Measurements from ENCODE around the gene DELE1. TPM values are rescaled to one million over a fixed set of nuclear protein-coding genes. Genes with fewer than 3 reads are reported as not detected.
A peak's percentile ranks its signal among the peaks of the same experiment; 100 is the strongest.

The DELE1 gene
- total RNA-seq, 2 experiments from 2014 or later, result 60.0 to 61.1 TPM

GRCh38 chr5:141876628-141877355 lies 46.9 kb upstream of the DELE1 start:
- Histone ChIP-seq H3K36me3 (ENCODE audit: insufficient read depth, low read length) (no peaks in the 10 kb centered on the region), H3K27me3 (ENCODE audit: control insufficient read depth in 1 of 2, insufficient read depth in 2 of 2, low read length in 2 of 2) (peaks cover 64 to 71% of the 10 kb centered on the region in 2 experiments), H3K4me3 (ENCODE audit: low read length) (peak overlapping the region; percentile 19), H3K27ac (ENCODE audit: low read depth in 1 of 2, low read length in 2 of 2) (no peak overlapping the region), H3K9me3 (ENCODE audit: control insufficient read depth in 1 of 2, insufficient read depth in 1 of 2, low read length in 2 of 2) (peaks cover 0 to 12% of the 10 kb centered on the region in 2 experiments), H3K4me1 (ENCODE audit: insufficient read depth, low read length) (peaks cover 36% of the 10 kb centered on the region)
- CTCF ChIA-PET, result interaction anchor here (1.0 to 8.2 kb wide), 2 partner anchors 92 to 184 kb away, joined by 3 to 88 read pairs; partner anchors contain the start of gene RNF14
- Mint-ChIP-seq H3K9me3 (no peaks in the 10 kb centered on the region), H3K36me3 (ENCODE audit: low read depth) (no peaks in the 10 kb centered on the region), H3K4me1 (ENCODE audit: low read depth) (peaks cover 33% of the 10 kb centered on the region), H3K27me3 (peaks cover 85% of the 10 kb centered on the region), H3K4me3 (peak overlapping the region; percentile 74), H3K27ac (no peak overlapping the region)
- peak in 3 of 14 experiments; percentile 28 to 36 (median 33) for DNase-seq
- intact Hi-C loops (cut with DNase I, micrococcal nuclease), result loop anchor here in 1 of 2 experiments (1.0 kb wide), 1 partner anchor 23 kb away; no protein-coding TSS in a partner anchor
- no peak for ATAC-seq (ENCODE audit: poor library complexity)
- POLR2A ChIA-PET, result interaction anchor here (0.8 to 4.2 kb wide), 2 partner anchors 27 to 84 kb away, joined by 3 to 33 read pairs; no protein-coding TSS in a partner anchor
- TF ChIP-seq CTCF (IDR thresholded peaks at IDR 0.05), result no peak

- ATAC-seq (ENCODE audit: poor library complexity) (peak; percentile 16), DNase-seq (peak in 9 of 14 experiments; percentile 6 to 49 (median 32))
- Histone ChIP-seq H3K9me3 (ENCODE audit: control insufficient read depth in 1 of 2, insufficient read depth in 1 of 2, low read length in 2 of 2) (peaks cover 0 to 12% of the 10 kb centered on the region in 2 experiments), H3K36me3 (ENCODE audit: insufficient read depth, low read length) (no peaks in the 10 kb centered on the region), H3K27me3 (ENCODE audit: control insufficient read depth in 1 of 2, insufficient read depth in 2 of 2, low read length in 2 of 2) (peaks cover 72 to 76% of the 10 kb centered on the region in 2 experiments), H3K27ac (ENCODE audit: low read depth in 1 of 2, low read length in 2 of 2) (no peak overlapping the region), H3K4me3 (ENCODE audit: low read length) (peak overlapping the region; percentile 30), H3K4me1 (ENCODE audit: insufficient read depth, low read length) (peaks cover 36% of the 10 kb centered on the region)
- TF ChIP-seq CTCF (IDR thresholded peaks at IDR 0.05), result no peak
- Mint-ChIP-seq H3K27me3 (peaks cover 85% of the 10 kb centered on the region), H3K4me1 (ENCODE audit: low read depth) (peaks cover 33% of the 10 kb centered on the region), H3K36me3 (ENCODE audit: low read depth) (no peaks in the 10 kb centered on the region), H3K27ac (no peak overlapping the region), H3K4me3 (peak overlapping the region; percentile 74), H3K9me3 (no peaks in the 10 kb centered on the region)
- intact Hi-C loops (cut with DNase I, micrococcal nuclease), result loop anchor here in 1 of 2 experiments (1.0 to 2.0 kb wide), 3 partner anchors 24 to 185 kb away; no protein-coding TSS in a partner anchor
- CTCF ChIA-PET, result interaction anchor here (1.0 to 8.2 kb wide), 5 partner anchors 33 to 240 kb away, joined by 3 to 88 read pairs (median 9); partner anchors contain the start of genes HDAC3, RELL2 and RNF14
- POLR2A ChIA-PET, result interaction anchor here (0.8 to 4.9 kb wide), 10 partner anchors 28 to 226 kb away, joined by 3 to 43 read pairs (median 14); partner anchors contain the start of genes DELE1, FCHSD1 and RNF14
These were observed 46.1 kb upstream of the DELE1 start for GRCh38 chr5:141877356-141878185.

- ATAC-seq (ENCODE audit: poor library complexity) (peak; percentile 18), DNase-seq (peak in 6 of 14 experiments; percentile 11 to 73 (median 40))
- Histone ChIP-seq H3K9me3 (ENCODE audit: control insufficient read depth in 1 of 2, insufficient read depth in 1 of 2, low read length in 2 of 2) (peaks cover 0 to 15% of the 10 kb centered on the region in 2 experiments), H3K27me3 (ENCODE audit: control insufficient read depth in 1 of 2, insufficient read depth in 2 of 2, low read length in 2 of 2) (peaks cover 79% of the 10 kb centered on the region in 2 experiments), H3K36me3 (ENCODE audit: insufficient read depth, low read length) (no peaks in the 10 kb centered on the region), H3K4me3 (ENCODE audit: low read length) (peak within 1 kb of the TSS; percentile 47), H3K4me1 (ENCODE audit: insufficient read depth, low read length) (peaks cover 38% of the 10 kb centered on the region), H3K27ac (ENCODE audit: low read depth in 1 of 2, low read length in 2 of 2) (no peak within 1 kb of the TSS)
- Mint-ChIP-seq H3K4me3 (peak within 1 kb of the TSS; percentile 81), H3K4me1 (ENCODE audit: low read depth) (peaks cover 33% of the 10 kb centered on the region), H3K27me3 (peaks cover 84% of the 10 kb centered on the region), H3K27ac (no peak within 1 kb of the TSS), H3K36me3 (ENCODE audit: low read depth) (no peaks in the 10 kb centered on the region), H3K9me3 (no peaks in the 10 kb centered on the region)
- intact Hi-C loops (cut with DNase I, micrococcal nuclease), result loop anchor here in 1 of 2 experiments (2.0 kb wide), 2 partner anchors 83 to 185 kb away; no protein-coding TSS in a partner anchor
- POLR2A ChIA-PET, result interaction anchor here (0.6 to 4.9 kb wide), 13 partner anchors 11 to 227 kb away, joined by 3 to 43 read pairs (median 4); partner anchors contain the start of genes DELE1, FCHSD1, PCDH12 and RNF14
- CTCF ChIA-PET, result interaction anchor here (0.6 to 8.2 kb wide), 18 partner anchors 12 to 314 kb away, joined by 3 to 88 read pairs (median 6); partner anchors contain the start of genes HDAC3, RELL2 and RNF14
- no peak for TF ChIP-seq CTCF (IDR thresholded peaks at IDR 0.05)
These were observed 45.4 kb upstream of the DELE1 start, which contains the start of gene PCDH1 for GRCh38 chr5:141878186-141878710. TSS of gene PCDH1 (minus strand) at chr5:141878410. CDS start at chr5:141878262, 148 bp downstream.

All from CD4-positive, alpha-beta T cell (primary cell).